Thyroid gland (tissue), 4 donors: ENCODE results near the gene ASB15.

Source experiments
- CTCF ChIP-seq, 6 experiments: fragments of 200-600 bp in 3 of 6; fragments of 450-650 bp in 3 of 6; sonication (generic) in 3 of 6; IDR thresholded peaks; one replicate each; pipeline ENCODE4 v1.5.1; 2016 to 2019; ENCODE audit warnings: antibody characterized with exemption in 6 of 6, mild to moderate bottlenecking in 2 of 6, inconsistent platforms in 1 of 6, moderate library complexity in 1 of 6
- POLR2A ChIP-seq, 2 donors: fragments of 450-650 bp; IDR thresholded peaks; one replicate each; pipeline ENCODE4 v1.6.1; 2017; ENCODE audit warnings: antibody characterized with exemption in 2 of 2, mild to moderate bottlenecking in 2 of 2, moderate library complexity in 1 of 2

GRCh38 chr7:123627851-123628250 is 26.2 kb downstream of the ASB15 start:
- TF ChIP-seq CTCF (IDR thresholded peaks at IDR 0.05) (no peak), POLR2A (IDR thresholded peaks at IDR 0.05) (no peak)
